GM18870 (cell line): ENCODE data around the gene FRMD5.
"Not testable (repeated sequence)": the region's sequence is repeated elsewhere in the genome, so short reads cannot be mapped to it uniquely, and the experiment has no call there.

ENCODE experiments used
- ATAC-seq: cut with Tn5 transposase; IDR thresholded peaks from one replicate; pipeline ENCODE4 v1.9.1; 2021; ENCODE audit warnings: moderate library complexity; ENCODE audit not compliant: unreplicated experiment

Gene FRMD5

GRCh38 chr15:44034933-44035624 lies 160.0 kb downstream of the FRMD5 start:
- ATAC-seq = no peak

- ATAC-seq = no peak
Observed at GRCh38 chr15:44034334-44034733, 160.7 kb downstream of the FRMD5 start.

- no peak for ATAC-seq
Observed at GRCh38 chr15:44033894-44034293, 161.2 kb downstream of the FRMD5 start.

- ATAC-seq = not testable (repeated sequence)
Observed at GRCh38 chr15:44032820-44033219, 162.3 kb downstream of the FRMD5 start.

- ATAC-seq = no peak
Observed at GRCh38 chr15:44029940-44030568, 165.0 kb downstream of the FRMD5 start.

- ATAC-seq = no peak
Observed at GRCh38 chr15:44029003-44029402, 166.1 kb downstream of the FRMD5 start.

GRCh38 chr15:44028349-44028748 lies 166.7 kb downstream of the FRMD5 start:
- ATAC-seq = no peak

- no peak for ATAC-seq
Observed at GRCh38 chr15:44024155-44024554, 170.9 kb downstream of the FRMD5 start.

GRCh38 chr15:44023176-44023575 lies 171.9 kb downstream of the FRMD5 start:
- no peak for ATAC-seq

- ATAC-seq = no peak
Observed at GRCh38 chr15:44018151-44018550, 176.9 kb downstream of the FRMD5 start.

- ATAC-seq = no peak
Observed at GRCh38 chr15:44015545-44016305, 179.3 kb downstream of the FRMD5 start.

- no peak for ATAC-seq
Observed at GRCh38 chr15:44011238-44011854, 183.7 kb downstream of the FRMD5 start.

- ATAC-seq = no peak
Observed at GRCh38 chr15:44010089-44010488, 185.0 kb downstream of the FRMD5 start.

GRCh38 chr15:44009038-44009437 lies 186.0 kb downstream of the FRMD5 start:
- ATAC-seq = no peak

- ATAC-seq = not testable (repeated sequence)
Observed at GRCh38 chr15:44000248-44000647, 194.8 kb downstream of the FRMD5 start.

- ATAC-seq = no peak
Observed at GRCh38 chr15:43998607-43999006, 196.5 kb downstream of the FRMD5 start.

GRCh38 chr15:43991206-43991605 lies 203.9 kb downstream of the FRMD5 start:
- ATAC-seq = no peak

- no peak for ATAC-seq
Observed at GRCh38 chr15:43989938-43990337, 205.1 kb downstream of the FRMD5 start.

GRCh38 chr15:43988900-43989299 lies 206.2 kb downstream of the FRMD5 start:
- no peak for ATAC-seq

- no peak for ATAC-seq
Observed at GRCh38 chr15:43987924-43988323, 207.1 kb downstream of the FRMD5 start.

- ATAC-seq = no peak
Observed at GRCh38 chr15:43985976-43986680, 208.9 kb downstream of the FRMD5 start.
